ENCODE measurements around the gene ATP1B1.
A peak's percentile ranks its signal among the peaks of the same experiment; 100 is the strongest.
"Not testable (repeated sequence)": the region's sequence is repeated elsewhere in the genome, so short reads cannot be mapped to it uniquely, and the experiment has no call there.

Gene ATP1B1

GRCh38 chr1:169117014-169117413, 10.5 kb downstream of the ATP1B1 start:
- no peak for DNase-seq

DNA sequence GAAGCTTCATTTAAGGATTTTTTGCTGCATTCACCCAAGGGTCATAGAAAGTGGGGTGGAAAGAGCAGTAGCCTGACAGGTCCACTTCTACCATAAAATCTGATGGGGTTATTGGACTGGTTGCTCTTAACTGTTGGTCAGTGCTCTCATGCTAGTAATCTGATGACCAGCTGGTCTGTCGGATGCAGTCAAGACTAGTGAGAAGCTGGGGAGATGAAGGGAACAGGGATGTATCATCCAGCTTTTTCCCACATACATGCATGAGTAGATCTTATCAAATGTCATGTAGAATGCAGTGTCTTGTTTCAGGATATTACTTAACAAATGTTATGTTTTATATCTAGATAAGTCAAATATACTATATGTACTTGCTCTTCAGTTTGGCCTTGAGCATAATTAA, 11.1 kb downstream of the ATP1B1 start:
- DNase-seq = no peak

GRCh38 chr1:169118227-169118626, 11.7 kb downstream of the ATP1B1 start:
- no peak for DNase-seq

- DNase-seq = no peak
These were observed 12.9 kb downstream of the ATP1B1 start for GRCh38 chr1:169119405-169119804.

- DNase-seq = no peak
These were observed 13.6 kb downstream of the ATP1B1 start for GRCh38 chr1:169120066-169120465.

- DNase-seq = no peak
These were observed 14.8 kb downstream of the ATP1B1 start for GRCh38 chr1:169121146-169121923.

DNA sequence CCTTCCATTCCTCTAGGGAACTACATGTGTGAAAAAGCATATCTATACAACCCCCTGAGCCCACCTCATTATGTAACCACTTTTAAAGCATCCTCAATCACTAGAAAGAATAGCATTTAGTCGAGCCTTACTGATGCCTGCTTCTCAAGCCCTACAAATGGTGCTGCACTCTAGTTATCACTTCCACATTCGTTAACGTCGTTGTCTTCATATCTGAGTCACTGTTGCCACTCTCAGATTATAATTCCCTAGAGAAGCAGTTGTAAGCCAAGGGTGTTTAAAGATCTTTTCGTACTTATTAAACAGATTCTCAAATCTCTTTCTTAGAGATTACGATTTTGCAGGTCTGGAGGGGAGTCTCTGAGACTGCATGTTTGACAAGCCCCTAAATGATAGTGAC, 16.5 kb downstream of the ATP1B1 start:
- no peak for DNase-seq

- peak; percentile 34 for DNase-seq
These were observed 18.0 kb downstream of the ATP1B1 start for GRCh38 chr1:169124459-169124858.

GRCh38 chr1:169125597-169125996, 19.1 kb downstream of the ATP1B1 start:
- not testable (repeated sequence) for DNase-seq

DNA sequence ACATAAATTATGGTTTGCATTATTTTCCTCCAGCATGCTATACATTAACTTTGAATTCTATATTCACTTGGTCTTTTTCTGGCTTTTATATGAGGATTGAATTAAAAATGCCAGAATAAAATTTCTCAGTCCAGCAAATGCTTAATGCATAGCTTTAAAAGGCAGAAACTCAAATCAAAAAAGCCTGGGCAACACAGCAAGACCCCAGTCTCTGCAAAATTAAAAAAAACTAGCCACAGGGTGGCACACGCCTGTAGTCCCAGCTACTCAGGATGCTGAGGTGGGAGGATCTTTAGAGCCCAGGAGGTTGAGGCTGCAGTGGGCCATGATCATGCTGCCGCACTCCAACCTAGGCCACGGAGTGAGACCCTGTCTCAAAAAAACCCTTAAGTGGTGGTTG, 19.8 kb downstream of the ATP1B1 start:
- DNase-seq = no peak

GRCh38 chr1:169127305-169127704, 20.8 kb downstream of the ATP1B1 start:
- DNase-seq = no peak

DNA sequence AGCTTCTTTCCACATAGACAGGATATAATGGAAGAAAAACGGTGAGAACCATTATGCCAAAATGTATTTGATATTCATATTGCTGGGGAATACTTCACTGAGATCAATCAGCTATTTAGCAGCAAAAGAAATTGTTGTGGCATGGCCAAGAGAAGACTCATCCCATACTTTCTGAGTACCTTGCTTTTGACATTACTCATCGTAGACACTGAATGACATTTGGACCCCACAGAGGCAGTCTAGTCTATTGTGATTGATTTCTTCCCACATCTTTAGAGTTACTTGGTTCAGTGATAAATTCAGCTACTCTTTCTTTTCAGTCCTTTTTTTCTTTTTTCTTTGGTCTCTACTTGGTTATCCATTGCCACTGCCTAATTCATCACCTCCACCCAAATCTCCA, 22.1 kb downstream of the ATP1B1 start:
- DNase-seq = no peak

DNA sequence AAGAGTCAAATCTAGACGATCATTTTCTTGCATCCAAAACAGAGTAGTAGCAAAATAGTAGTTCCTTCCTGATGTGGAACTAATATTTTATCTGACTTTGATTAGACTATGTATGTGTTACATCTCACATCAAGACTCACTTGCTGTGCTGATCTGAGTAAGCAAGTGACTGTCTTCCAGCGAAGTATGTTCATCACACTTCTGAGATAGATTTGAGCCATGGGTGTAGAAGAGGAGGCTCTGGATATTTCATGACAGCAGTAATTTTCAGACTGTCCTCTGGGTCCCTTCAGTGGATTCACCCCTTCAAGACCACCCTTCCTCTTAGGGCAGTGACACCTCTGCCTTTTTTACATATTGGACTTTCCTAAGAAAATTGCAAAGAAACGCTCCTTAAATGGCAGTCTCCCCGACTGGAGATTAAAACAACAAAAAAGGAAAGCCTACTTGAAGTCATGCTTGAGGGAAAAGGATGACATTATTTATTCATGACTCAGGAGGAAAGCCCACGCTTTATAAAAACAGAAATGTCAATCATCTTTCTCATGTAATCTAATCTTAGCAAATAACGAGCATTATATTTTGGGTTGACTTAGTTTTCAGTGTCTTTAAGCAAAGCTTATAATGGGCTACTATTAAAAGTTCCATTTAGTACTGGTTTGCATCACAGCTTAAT, 22.8 kb downstream of the ATP1B1 start:
- no peak for DNase-seq

DNA sequence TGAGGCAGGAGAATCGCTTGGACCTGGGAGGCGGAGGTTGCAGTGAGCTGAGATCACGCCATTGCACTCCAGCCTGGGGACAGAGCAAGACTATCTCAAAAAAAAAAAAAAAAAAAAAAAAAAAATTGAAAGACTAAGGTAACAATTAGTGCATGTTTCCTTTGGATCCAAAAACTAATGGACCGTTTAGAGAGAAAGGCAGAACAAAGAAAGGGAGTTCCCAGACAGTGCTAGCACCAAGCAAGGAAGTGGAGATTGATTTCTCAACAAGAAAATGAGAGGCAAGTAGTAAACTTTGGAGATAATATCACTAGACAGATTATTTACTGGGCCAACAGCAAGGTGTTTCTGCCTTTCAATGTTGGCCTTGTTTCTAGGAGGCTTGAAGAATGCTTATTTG, 24.2 kb downstream of the ATP1B1 start:
- no peak for DNase-seq

- no peak for DNase-seq
These were observed 26.2 kb downstream of the ATP1B1 start for GRCh38 chr1:169132512-169133227.

DNA sequence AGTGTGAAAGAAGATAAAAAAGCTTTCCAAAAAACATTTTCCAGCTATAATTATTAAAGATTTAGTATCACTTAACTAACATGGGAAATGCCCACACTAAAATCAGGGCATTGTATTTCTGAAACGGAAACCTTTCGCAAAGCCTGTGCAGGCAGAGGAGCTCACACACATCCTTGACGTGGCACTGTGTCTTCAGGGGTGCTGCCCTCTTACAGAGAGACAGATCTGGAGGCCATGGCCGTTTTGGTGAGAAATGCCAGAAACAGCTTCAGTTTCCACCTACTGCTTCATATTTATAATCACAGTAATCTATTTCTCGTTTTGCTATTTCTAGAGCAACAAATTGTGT, 26.7 kb downstream of the ATP1B1 start:
- DNase-seq = no peak

DNA sequence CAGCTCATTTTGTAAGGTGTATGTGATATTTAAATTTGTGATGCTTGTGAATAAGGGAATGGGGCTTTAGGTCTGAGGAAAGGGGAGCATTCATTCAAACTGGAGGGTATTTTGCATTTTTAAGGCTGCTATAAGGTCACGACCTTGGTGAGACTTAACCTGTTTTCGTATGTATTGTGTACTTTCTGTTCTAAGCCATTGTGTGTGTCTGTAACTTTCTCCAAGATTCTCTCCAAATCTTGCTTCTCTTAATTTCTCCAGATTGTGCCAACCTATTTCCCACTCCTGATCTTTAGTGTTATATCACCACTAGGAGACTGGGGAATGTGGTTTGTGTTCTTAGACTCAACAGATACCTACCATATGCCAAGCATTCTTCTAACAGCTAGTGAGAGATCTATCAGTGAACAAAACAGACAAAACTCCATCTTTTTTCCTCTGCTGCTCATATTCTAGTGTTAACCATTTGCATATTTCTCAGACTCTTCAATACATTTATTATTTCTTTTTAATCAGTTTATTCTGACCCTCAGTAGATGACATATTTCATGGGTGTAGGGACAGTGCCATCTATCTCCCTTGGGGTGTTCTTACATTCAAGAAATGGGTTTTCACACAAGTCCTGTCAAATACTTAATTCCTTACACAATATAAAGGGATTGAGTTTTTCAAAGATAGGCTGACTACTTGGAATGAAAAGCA, 27.5 kb downstream of the ATP1B1 start:
- DNase-seq = no peak

GRCh38 chr1:169137357-169137756, 30.9 kb downstream of the ATP1B1 start:
- no peak for DNase-seq

GRCh38 chr1:169138866-169139670, 32.6 kb downstream of the ATP1B1 start:
- DNase-seq = no peak

DNA sequence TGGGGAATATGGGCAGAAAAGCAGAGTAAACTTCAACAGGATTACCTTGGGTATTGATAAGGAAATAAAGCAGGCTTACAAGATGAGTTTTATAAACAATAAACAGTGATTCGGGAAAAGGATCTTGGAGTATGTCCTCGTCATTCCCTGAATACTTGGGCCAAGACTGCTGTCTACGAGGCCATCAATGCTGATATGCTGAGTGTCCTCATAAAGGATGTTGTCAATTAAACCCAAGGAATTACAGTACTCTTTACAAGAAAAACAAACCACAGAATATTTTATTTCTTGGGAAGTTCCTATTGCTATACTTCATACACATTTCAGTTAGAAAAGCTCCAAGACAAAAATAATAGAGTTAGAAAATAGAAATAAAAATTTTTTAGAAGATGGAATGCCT, 34.9 kb downstream of the ATP1B1 start:
- no peak for DNase-seq

DNA sequence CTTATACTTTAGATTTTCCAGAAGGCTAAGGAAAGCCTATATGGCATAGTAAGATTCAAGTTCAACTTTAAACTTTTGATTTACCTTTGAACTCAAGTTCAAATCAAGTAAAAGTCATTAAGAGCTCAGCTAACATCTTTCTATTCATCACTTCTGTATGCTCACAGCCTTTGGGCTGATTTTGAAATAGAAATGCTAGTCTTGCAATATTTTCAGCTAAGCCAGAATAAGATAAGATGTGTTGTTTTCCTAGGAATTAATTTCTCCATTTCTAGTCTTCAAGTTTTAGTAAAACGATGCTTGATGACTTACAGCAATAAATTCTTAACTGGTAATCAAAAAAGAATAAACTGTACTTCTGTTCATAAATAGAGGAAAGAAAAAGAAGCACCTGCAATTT, 35.6 kb downstream of the ATP1B1 start:
- DNase-seq = no peak

DNA sequence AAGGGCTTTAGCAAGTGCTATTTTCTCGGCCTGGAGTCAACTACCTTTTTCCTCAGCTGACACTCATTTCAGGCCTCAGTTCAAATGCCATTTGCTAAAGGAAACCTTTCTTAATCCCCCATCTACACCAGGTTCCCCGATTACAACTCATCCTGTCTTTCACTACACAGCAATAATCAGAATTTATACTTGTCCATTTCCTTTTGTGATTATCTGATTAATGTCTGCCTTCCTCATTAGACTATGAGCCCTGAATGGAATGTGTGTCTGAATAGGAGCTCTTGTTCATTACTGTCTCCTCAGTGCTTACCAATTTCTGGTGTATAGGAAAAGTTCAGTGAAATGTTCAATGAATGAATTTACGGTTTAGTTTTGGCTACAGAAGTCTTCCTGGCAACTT, 36.9 kb downstream of the ATP1B1 start:
- no peak for DNase-seq

- DNase-seq = no peak
These were observed 37.5 kb downstream of the ATP1B1 start for GRCh38 chr1:169143984-169144383.

All from DMS153 (cell line).